ENCODE data around the gene DDR1. TPM values are rescaled to one million over a fixed set of nuclear protein-coding genes. Genes with fewer than 3 reads are reported as not detected.
"Not testable (repeated sequence)": the region's sequence is repeated elsewhere in the genome, so short reads cannot be mapped to it uniquely, and the experiment has no call there.

The DDR1 gene
- polyA plus RNA-seq, 1 donor from 2014 or later: 196 TPM

GRCh38 chr6:30918670-30919069 lies 34.4 kb downstream of the DDR1 start:
- H3F3A ChIP-seq (ENCODE audit: insufficient read depth, low read length, poor library complexity, severe bottlenecking): no peaks in the 10 kb centered on the region
- no peaks in the 10 kb centered on the region for H3K9me2 ChIP-seq (ENCODE audit: insufficient read depth, low read length)
- no peaks in the 10 kb centered on the region for H3K79me2 ChIP-seq (replicated peaks; ENCODE audit: insufficient read depth, low read length)
- no peak overlapping the region for H2AFZ ChIP-seq (ENCODE audit: low read depth, low read length)
- no peak for TF ChIP-seq CTCF (IDR thresholded peaks at IDR 0.05; ENCODE audit: poor library complexity, severe bottlenecking)
- TF ChIP-seq RAD21 (conservative IDR thresholded peaks at IDR 0.05): no peak
- no peak for TF ChIP-seq POLR2AphosphoS5 (IDR thresholded peaks at IDR 0.05)
- TF ChIP-seq EP300 (conservative IDR thresholded peaks at IDR 0.05; ENCODE audit: poor library complexity, severe bottlenecking): no peak
- no peak for TF ChIP-seq TAF1 (IDR thresholded peaks at IDR 0.05; ENCODE audit: low read depth)
- no peak for TF ChIP-seq REST (IDR thresholded peaks at IDR 0.05; ENCODE audit: borderline replicate concordance)
- no peak for TF ChIP-seq MXI1 (conservative IDR thresholded peaks at IDR 0.05; ENCODE audit: poor library complexity, severe bottlenecking)
- TF ChIP-seq EZH2 (IDR thresholded peaks at IDR 0.05; ENCODE audit: borderline replicate concordance, insufficient read depth, low read length, poor library complexity, severe bottlenecking): no peak
- no peak for TF ChIP-seq SMC3 (conservative IDR thresholded peaks at IDR 0.05; ENCODE audit: poor library complexity)
- no peaks in the 10 kb centered on the region for H3K27me3 ChIP-seq (ENCODE audit: insufficient read depth, low read depth, low read length)
- H3K9me3 ChIP-seq (ENCODE audit: low read length): no peaks in the 10 kb centered on the region
- no peak overlapping the region for H3K27ac ChIP-seq (ENCODE audit: low read length)
- H3K4me2 ChIP-seq (ENCODE audit: low read length): no peak overlapping the region
- no peaks in the 10 kb centered on the region for H4K20me1 ChIP-seq (ENCODE audit: insufficient read depth)
- peaks cover 7% of the 10 kb centered on the region for H3K36me3 ChIP-seq (ENCODE audit: insufficient read depth, low read length)
- no peak overlapping the region for H3K4me3 ChIP-seq (ENCODE audit: low read length)
- H3K9ac ChIP-seq (ENCODE audit: low read length): no peak overlapping the region

- Histone ChIP-seq H3K27me3 (ENCODE audit: insufficient read depth, low read depth, low read length) (no peaks in the 10 kb centered on the region), H3K36me3 (ENCODE audit: insufficient read depth, low read length) (no peaks in the 10 kb centered on the region), H2AFZ (ENCODE audit: low read depth, low read length) (no peak overlapping the region), H3K4me2 (ENCODE audit: low read length) (no peak overlapping the region), H3K9ac (ENCODE audit: low read length) (no peak overlapping the region), H3K9me2 (ENCODE audit: insufficient read depth, low read length) (no peaks in the 10 kb centered on the region), H3F3A (ENCODE audit: insufficient read depth, low read length, poor library complexity, severe bottlenecking) (no peaks in the 10 kb centered on the region), H3K79me2 (replicated peaks; ENCODE audit: insufficient read depth, low read length) (no peaks in the 10 kb centered on the region), H4K20me1 (ENCODE audit: insufficient read depth) (no peaks in the 10 kb centered on the region), H3K9me3 (ENCODE audit: low read length) (no peaks in the 10 kb centered on the region), H3K4me3 (ENCODE audit: low read length) (no peak overlapping the region), H3K27ac (ENCODE audit: low read length) (no peak overlapping the region)
- no peak for TF ChIP-seq MXI1 (conservative IDR thresholded peaks at IDR 0.05; ENCODE audit: poor library complexity, severe bottlenecking)
- TF ChIP-seq RAD21 (conservative IDR thresholded peaks at IDR 0.05): no peak
- no peak for TF ChIP-seq SMC3 (conservative IDR thresholded peaks at IDR 0.05; ENCODE audit: poor library complexity)
- no peak for TF ChIP-seq EP300 (conservative IDR thresholded peaks at IDR 0.05; ENCODE audit: poor library complexity, severe bottlenecking)
- TF ChIP-seq EZH2 (IDR thresholded peaks at IDR 0.05; ENCODE audit: borderline replicate concordance, insufficient read depth, low read length, poor library complexity, severe bottlenecking): no peak
- TF ChIP-seq POLR2AphosphoS5 (IDR thresholded peaks at IDR 0.05): no peak
- TF ChIP-seq REST (IDR thresholded peaks at IDR 0.05; ENCODE audit: borderline replicate concordance): no peak
- TF ChIP-seq CTCF (IDR thresholded peaks at IDR 0.05; ENCODE audit: poor library complexity, severe bottlenecking): no peak
- TF ChIP-seq TAF1 (IDR thresholded peaks at IDR 0.05; ENCODE audit: low read depth): no peak
These were observed 38.1 kb downstream of the DDR1 start for GRCh38 chr6:30922447-30922852.

- not testable (repeated sequence) for H3K9ac ChIP-seq (ENCODE audit: low read length); H3K27me3 ChIP-seq (ENCODE audit: insufficient read depth, low read depth, low read length); H3K4me2 ChIP-seq (ENCODE audit: low read length); H2AFZ ChIP-seq (ENCODE audit: low read depth, low read length); H3F3A ChIP-seq (ENCODE audit: insufficient read depth, low read length, poor library complexity, severe bottlenecking); H4K20me1 ChIP-seq (ENCODE audit: insufficient read depth); H3K4me3 ChIP-seq (ENCODE audit: low read length); H3K36me3 ChIP-seq (ENCODE audit: insufficient read depth, low read length); H3K9me3 ChIP-seq (ENCODE audit: low read length); H3K27ac ChIP-seq (ENCODE audit: low read length); H3K9me2 ChIP-seq (ENCODE audit: insufficient read depth, low read length); H3K79me2 ChIP-seq (replicated peaks; ENCODE audit: insufficient read depth, low read length)
These were observed 39.8 kb downstream of the DDR1 start for GRCh38 chr6:30924040-30924627.
